Skin epidermis (tissue), 12 donors: ENCODE results near the gene TOP1.

Experiments
- H3K27ac ChIP-seq, 21 experiments: fragments of 200-600 bp; sonication (generic) in 11 of 21; one replicate each; pipeline ENCODE4 v1.5.0; 2020; ENCODE audit warnings: mild to moderate bottlenecking in 3 of 21, inconsistent platforms in 2 of 21, moderate library complexity in 2 of 21
- H3K4me3 ChIP-seq, 7 experiments: fragments of 200-600 bp; sonication (generic) in 2 of 7; one replicate each; pipeline ENCODE4 v1.5.0; 2020; ENCODE audit warnings: inconsistent platforms in 2 of 7, mild to moderate bottlenecking in 2 of 7, moderate library complexity in 1 of 7

TOP1 gene

DNA sequence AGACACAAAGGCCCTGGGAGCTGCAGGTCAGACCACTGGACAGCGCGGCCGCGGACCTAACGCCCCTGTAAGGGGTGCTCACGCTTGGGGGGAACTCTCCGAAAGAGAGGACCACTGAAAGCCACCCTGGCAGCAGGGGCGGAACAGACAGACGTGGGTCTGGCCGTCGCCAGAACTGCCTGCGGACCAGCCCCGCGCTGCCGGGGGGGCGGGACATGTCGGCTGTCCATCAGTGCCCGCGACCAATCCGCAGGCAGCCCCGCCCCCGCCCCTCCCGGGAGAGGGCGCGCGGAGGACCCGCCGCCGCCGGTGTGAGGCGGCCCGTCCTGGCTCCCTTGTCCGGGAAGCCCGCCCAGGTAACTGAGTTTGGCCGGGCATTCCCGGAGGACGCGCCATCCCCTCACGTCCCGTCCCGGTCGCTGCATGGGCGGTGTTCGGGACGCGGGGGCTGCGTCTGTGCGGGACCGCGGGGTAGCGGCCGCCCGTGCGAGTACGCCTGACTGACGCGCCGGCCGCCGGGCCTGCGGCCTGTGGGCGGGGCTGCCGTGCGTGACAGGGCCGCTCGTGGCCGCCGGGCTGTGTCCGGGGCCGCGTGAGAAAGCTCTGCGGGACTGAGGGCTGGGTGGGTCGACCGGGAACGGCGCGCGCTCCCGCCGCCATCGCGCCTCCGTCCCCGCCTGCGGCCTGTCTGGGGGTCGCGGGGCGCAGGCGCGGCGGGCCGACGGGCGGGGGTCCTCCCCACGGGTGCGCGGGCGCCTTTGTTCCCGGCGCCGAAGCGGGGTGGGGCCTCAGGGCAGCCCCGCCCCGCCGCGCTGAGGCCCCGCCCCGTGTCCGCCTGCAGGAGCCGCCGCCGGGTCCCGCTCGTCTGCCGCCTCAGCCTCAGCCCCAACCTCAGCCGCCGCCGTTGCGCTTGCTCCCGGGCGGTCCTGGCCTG, 108.3 kb downstream of the TOP1 start, which contains the start of gene PLCG1:
TSS of gene PLCG1 (plus strand) at position 864 of the 934 bp plus-strand sequence. CDS start 99 bp downstream, outside the sequence.
- Histone ChIP-seq H3K4me3 (peak within 1 kb of the TSS; percentile 67 to 94 (median 84)), H3K27ac (peak within 1 kb of the TSS; percentile 83 to 97 (median 95))

DNA sequence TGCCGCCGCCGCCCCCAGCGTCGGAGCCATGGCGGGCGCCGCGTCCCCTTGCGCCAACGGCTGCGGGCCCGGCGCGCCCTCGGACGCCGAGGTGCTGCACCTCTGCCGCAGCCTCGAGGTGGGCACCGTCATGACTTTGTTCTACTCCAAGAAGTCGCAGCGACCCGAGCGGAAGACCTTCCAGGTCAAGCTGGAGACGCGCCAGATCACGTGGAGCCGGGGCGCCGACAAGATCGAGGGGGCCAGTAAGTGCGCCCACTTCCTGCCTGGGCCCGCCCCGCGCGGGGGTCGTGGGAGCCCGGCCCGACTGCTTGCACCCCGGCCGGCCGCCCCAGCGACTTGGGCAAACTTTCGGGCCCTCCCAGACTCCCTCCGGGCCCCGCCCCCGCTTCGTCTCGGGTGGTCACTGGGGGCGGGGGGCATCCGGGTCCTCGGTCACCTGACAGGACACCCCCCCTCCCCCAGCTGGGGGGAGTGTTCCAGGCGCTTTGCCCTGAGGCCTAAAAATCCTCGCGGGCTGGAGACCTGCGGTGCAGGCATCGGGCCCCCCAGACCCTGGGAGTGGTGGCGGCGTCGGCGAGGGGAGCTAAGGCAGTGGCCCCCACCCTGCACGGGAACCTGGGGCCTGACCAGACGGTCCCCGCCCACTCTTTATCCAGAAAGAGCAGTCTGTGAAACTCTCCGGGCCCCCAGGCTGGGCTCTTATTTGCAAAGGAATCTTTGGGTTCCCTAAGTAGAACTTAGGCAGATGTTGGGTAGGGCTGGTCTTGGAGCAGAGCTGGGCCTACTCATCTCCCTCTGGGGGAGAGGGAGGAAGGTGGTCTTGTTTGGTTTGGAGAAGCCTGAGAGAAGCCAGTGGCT, 109.2 kb downstream of the TOP1 start:
- Histone ChIP-seq H3K27ac (peak overlapping the region; percentile 70 to 97 (median 95)), H3K4me3 (peak overlapping the region; percentile 67 to 94 (median 84))

DNA sequence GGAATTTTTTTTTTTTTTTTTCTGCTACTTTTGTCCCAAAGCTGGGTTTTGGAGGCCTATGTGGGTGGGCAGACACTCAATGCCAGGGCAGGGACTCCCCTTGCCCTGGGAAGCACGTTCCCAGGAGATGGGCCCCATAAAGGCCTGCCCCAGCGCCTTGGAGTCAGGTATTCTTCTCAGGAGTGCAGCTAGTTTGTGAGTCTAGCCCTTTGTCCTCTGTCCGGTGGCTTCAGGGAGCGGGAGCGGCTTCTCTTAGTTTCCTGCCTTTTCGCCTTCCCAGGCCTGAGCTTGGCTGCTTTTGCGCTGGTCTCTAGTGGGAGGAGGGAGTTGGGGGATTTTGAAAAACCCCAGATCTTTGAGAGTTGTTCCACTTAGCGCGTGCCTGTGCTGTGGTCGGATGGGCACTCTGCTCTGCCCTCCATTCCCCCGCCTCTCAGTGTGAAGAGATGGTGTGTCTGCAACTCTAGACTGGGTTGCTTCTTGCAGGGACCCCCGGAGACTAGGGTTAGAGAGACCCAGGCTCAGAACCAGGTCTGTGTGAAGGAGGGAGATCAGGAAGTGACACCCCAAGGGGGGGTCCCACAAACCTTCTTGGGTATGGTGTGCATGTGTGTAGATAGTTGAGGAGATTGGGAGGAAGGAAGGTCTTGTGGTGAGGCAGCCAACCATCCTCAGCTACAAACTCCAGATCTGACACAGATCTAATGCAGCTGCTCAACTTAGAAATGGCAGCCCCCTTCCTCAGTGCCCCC, 110.0 kb downstream of the TOP1 start:
- peak overlapping the region; percentile 67 to 94 (median 84) for H3K4me3 ChIP-seq
- H3K27ac ChIP-seq, result peak overlapping the region; percentile 35 to 97 (median 95)

DNA sequence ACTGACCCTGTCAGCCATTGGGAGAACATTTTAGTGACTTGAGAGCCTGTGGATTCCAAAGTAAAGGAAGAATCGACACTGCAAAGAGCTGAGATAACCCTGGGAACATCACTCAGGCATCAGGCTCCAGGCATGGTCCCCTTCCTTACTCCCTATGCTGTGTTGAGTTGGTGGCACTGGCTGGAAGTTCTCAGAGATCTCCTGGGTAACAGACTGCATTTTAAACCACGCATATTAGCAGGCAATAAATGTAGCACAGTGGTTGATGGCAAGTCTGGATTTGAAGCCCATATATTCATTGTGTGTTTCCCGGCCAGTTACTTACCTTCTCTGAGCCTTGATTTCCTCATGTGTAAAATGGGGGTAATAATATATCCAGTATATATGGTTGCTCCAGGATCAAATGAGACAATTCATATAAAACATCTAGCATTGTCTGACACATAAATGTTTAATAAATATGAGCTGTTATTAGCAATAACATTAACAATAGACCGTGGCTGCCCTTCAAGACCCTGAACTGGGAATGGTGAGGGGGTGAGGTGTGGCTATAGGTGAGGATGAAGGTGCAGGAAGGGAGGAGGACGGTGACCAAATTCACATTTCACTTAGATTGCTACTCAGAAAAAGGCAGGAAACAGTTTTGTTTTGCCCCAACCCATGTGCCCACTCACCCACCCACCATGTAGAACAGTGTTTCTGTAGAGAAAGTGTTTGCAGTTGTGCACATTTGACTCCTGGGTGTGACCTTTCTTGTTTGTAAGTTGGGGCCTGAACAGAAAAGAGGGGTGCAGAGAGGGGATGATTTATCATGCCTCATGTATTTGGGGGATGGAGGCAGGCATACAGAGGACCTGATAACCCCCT, 110.8 kb downstream of the TOP1 start:
- Histone ChIP-seq H3K27ac (peak overlapping the region in 18 of 21 experiments; percentile 55 to 97 (median 94)), H3K4me3 (peak overlapping the region; percentile 67 to 94 (median 84))

DNA sequence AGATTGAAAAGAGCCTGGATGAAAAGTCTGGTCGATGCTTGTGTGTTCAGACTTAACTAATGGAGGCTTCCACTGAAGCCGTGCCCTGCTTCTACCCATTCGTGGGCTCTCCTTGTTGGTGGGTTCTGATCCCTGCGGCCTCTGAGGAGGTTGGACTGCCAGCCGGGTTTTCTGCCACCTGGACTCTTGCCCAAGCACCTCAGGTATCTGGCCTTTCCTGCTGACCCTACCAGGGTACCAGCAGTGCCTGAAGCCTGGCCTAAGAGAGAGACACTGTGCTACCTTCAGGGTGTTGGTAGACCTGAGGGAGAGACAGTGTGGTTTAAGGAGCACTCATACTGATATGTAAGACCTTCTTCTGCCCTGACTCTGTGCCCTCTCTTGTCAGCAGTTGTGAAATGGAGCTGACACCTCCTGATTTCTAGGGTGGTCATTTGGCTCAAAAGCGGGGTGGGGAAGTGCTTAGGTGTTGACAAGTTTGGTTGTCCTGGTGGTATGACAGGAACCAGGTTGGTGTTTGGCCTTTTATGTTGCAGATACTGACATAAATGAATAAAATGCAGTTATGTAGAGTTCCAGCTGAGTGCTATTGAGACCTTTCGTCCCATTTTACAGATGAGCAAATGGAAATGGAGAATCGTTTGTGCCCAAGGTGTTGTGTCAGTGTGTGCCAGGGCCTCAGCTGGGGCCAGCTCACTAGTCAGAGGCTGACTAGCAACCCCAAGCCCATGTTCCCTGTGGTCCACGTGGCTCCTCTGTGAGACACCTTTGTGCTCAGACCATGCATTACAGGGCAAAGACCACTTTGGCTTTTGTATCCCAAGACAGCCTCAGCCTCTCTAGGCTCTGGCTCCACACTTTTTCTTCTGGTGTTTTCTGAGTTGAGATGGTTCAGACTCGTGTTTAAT, 111.9 kb downstream of the TOP1 start:
- Histone ChIP-seq H3K27ac (peak overlapping the region in 20 of 21 experiments; percentile 24 to 97 (median 75)), H3K4me3 (peak overlapping the region in 2 of 7 experiments; percentile 4 to 7)

DNA sequence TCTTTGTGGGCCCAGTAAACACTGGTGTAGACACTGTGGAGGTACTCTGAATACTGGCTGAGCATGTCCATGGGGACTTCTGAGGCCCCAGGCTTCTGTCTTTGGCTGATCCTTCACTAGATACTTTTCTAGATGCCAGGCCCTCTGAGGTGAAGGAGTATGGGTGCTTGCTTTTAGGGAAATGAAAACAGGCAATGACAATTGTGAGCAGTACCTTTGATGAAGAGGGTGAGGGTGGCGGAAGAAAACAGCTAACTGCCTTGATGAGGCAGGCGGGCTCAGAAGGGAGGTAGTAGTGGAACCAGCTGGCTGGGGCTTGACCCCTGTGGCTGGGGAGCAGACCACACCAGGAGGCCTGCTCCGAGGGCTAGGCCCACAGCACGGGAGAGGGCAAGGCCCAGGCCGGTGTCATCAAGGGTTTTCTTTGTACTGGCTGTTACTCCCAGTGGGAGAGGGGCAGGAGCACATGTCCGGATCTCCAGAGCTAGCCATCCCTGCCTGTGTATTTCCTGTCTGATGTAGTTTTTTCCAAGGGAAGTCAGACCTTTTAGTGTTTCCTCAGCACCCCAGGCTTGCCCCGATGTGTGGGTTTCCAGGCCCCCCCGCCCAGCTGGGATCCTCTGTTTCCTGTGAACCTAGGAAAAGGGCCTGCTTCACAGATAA, 112.7 kb downstream of the TOP1 start:
- Histone ChIP-seq H3K27ac (peak overlapping the region in 20 of 21 experiments; percentile 24 to 97 (median 75)), H3K4me3 (peak overlapping the region in 2 of 7 experiments; percentile 3 to 8)

DNA sequence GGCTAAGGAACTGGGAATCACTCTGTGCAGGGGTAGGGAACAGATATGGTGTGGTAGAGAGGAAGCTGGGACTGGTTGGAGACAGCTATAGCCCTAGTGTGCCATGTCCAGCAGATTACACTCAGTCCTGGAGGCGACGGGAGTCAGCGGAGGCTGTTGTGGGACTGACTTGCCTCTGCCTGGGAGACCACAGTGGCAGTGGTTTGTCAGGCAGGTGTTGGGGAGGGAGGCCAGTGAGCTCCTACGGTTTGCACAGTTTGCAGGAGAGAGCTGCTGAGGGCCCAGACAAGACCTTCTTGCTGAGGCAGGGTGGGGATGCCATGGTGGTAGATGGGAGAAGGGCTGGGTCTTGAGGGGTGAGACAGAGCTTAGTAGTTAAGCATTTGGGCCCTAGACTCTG, 113.6 kb downstream of the TOP1 start:
- no peak overlapping the region for H3K4me3 ChIP-seq
- peak overlapping the region in 15 of 21 experiments; percentile 46 to 97 (median 78) for H3K27ac ChIP-seq

DNA sequence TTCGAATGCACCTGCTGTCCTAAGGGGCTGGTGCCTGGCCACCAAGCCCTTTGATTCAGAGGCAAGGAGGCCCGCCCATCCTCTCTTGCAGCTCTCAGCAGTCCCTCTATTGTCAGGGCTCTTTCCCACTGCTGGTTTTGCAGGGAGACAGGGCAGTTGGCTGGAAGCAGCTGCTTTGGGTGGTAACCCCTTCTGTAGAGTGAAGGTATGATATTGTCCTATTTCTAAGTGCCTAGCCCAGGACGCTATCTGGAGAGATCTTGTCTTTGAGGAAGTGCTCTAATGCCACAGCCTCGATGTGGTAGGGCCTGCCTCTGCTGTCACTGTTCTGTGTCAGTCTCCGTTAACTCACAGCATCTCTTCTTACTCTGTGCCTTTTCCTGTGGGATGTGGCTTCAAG, 114.3 kb downstream of the TOP1 start:
- Histone ChIP-seq H3K27ac (peak overlapping the region in 14 of 21 experiments; percentile 9 to 97 (median 84)), H3K4me3 (no peak overlapping the region)

DNA sequence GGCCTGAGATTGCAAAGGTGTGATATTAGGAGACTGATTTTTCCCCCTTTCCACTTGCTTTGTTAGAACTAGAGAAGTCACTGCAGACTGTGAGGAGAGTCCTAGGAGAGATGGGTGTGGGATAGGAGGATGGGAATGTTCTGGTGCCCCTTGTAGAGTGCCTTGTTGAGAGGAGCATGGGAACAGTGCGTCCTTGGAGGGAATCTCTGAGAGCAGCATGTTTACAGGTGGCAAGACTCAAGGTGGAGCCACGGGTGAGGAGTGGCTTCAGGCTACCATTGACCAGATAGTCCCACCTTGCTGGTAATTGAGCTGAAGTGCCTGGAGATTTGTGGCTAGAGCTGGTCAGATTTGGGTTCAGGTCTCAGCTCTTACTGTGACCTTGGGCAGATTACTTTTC, 114.7 kb downstream of the TOP1 start:
- H3K27ac ChIP-seq, result peak overlapping the region in 11 of 21 experiments; percentile 0 to 97 (median 93)

DNA sequence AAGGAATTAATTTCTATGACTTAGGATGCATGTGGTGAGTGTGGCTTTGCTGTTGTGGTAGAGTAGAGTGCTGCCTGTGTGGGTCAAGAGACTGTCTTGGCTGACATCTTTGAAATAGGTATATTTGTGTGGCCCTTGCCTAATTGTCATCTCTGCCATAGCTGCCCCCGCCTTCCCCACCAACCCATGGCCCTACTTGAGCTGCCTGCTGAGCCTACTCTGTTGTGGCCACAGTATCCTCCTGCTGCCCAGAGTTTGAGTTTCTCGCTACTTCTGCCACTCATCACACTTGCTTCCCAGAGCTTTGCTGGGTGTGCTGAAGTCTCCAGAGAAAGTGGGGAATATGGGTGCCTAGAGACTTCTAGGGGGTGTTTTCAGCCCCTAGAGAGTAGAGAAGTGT, 116.7 kb downstream of the TOP1 start:
- Histone ChIP-seq H3K27ac (peak overlapping the region in 13 of 21 experiments; percentile 9 to 96 (median 50)), H3K4me3 (no peak overlapping the region)

More for the DNA sequence above, 114.7 kb downstream of the TOP1 start:
- no peak overlapping the region for H3K4me3 ChIP-seq

DNA sequence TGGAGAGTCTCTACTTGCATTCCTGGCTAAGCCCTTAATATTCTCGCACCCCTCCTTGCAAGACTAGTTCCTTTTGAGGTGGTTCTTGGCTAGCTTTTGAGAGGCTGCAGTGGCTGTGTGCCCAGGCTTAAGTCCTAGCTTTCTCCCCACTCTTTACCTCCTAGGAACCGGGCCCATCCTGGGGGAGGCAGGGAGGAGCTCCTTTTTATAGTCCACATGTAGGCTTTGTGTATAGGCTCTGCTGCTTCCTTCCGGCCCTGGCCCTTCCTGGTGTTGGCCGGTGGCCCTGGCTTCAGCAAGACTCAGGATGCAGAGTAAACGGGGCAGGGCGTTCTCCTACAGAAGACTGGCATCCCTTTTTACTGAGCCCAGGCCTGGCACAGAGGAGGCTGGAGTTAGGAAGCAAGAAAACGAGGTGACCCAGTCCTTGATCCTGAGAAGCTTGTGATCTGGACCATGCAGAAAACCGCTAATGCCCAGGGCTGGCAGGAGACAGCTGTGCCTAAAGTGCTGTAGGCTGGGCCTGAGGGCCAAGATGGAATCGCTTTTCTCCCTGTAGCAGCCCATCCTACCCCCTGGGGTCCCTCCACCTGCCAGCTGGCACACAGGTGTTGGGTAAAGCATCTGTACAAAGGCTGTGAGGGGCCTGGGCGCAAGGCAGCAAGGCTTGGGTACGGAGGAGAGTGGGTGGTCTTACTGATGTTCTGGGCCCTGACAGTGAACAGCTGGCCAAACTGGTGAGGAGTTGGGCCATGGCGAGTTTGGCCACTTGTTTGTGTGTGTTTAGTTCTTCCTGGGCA, 117.4 kb downstream of the TOP1 start:
- Histone ChIP-seq H3K4me3 (no peak overlapping the region), H3K27ac (peak overlapping the region in 18 of 21 experiments; percentile 7 to 96 (median 48))

DNA sequence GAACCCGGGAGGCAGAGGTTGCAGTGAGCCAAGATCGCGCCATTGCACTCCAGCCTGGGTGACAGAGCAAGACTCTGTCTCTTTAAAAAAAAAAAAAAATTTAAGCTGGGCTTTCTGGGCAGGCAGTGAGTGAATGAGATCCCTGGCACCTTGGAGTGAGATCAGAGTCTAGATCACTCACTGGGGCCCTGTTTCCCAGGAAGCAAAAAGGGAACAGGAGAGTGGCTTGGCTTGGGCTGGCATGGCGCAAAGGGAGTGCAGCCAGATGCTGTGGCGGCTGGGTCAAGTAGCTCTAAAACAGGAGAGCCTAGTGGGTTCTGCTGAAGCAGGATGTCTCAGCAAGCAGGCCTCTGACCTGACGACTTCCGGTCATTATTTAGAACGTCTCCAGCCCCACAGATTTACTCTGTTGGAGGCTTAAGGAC, 119.2 kb downstream of the TOP1 start:
- no peak overlapping the region for H3K4me3 ChIP-seq
- H3K27ac ChIP-seq, result peak overlapping the region in 13 of 21 experiments; percentile 3 to 96 (median 41)

DNA sequence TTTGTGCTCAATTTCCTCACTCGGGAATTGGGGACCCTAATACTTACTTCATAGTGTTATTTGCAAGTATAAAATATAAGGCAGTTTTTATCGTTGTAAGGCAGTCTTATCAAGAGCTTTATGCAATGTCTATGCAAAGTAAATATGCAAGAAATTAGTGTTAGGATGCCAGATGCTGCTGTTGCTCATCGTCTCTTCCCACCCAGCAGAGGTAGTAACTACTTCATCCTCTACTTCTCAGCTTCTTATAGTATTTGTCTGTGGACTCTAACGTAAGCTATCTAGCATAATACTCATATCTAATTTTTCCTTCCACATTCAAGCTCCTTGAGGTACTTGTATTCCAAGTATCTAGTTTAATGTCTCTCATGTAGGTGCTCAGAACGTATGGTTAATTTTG, 120.3 kb downstream of the TOP1 start:
- Histone ChIP-seq H3K4me3 (no peak overlapping the region), H3K27ac (peak overlapping the region in 5 of 21 experiments; percentile 17 to 96 (median 39))

DNA sequence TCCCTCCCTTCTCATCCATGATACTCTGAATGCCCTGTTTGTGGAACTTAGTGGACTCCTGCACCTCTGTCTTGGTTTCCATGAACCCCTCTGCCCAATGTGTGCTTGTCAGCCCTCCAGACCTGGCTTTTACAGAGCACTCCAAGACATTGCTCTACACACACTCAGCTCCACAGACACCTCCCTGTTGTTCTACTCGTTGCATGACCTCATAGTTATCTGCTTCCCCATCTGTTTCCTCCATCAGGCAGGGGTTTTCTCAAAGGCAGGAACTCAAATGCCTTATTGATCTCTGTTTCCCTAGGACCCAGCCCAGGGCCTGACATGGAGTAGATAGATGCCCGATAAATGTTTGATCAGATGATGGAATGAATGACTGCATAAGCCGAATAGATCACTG, 122.0 kb downstream of the TOP1 start:
- no peak overlapping the region for H3K4me3 ChIP-seq
- H3K27ac ChIP-seq, result peak overlapping the region in 12 of 21 experiments; percentile 0 to 96 (median 41)

DNA sequence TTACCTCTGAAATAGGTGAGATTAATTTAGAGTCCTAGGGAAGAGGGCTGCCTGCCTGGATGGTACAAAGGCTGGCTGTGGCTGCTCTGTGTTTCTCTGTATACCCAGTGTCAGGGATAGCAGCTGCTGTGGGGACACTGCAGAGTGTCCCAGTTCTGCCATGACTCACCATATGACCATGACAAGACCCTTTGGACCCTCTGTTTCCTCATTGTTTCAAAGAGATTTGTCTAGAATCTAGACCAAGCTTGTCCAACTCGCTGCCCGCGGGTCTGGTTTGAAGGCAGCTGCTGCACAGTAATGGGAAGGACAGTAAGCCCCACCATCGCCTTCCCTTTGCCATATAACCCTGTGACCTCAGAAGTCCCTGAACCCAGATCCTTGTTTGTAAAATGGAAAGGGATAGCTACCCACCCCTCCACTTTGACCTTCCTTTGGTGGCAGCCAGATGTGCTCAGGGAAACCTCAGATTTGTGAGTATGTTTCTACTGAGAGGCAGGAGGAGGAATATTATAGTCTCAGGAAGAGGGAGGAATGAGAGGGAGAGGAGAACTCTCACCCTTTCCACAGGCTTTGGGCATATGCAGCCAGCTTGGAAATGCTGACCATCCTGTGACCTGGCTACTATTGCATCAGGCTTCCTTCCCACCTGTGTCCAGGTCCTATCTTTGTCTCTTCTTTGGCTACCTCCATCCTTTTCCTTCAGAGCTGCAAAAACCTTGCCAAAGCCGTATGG, 122.7 kb downstream of the TOP1 start:
- Histone ChIP-seq H3K4me3 (no peak overlapping the region), H3K27ac (peak overlapping the region in 10 of 21 experiments; percentile 0 to 96 (median 38))
